ENCODE measurements around the gene TLNRD1.

Gene TLNRD1

DNA sequence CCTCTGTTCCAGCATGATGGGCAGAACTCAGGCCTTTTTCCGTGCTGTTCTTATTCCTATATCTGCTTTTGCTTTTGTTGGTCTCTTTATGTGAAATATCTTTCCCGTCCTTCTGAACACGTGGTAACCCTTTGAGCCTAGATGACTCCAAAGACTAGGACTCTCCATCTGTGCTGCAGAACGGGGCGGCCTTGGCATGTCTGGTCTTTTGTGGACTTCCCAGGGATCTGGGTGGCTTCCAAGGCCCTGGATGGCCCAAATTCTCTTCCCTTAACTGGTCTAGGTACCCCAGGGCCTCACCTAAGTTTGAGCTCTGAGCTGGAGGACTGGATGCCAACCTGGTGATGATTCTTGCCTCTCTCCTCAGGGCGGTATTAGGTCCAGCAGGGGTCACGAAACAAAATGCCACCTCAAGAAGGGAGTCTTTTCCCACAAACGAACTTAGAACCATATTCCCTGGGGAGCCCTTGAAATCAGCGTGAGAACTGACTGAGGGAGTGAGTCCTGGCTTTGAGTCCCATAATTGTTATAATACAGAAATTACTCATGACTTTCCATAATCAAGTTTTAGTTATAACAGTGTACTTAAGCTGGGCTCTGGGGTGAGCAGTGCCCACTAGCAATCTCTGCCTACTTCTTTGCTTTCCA, 13.8 kb downstream of the TLNRD1 start:
- H3K27ac Mint-ChIP-seq, result no peak overlapping the region
- H3K4me3 Mint-ChIP-seq, result no peak overlapping the region
- H3K9me3 Mint-ChIP-seq, result no peaks in the 10 kb centered on the region
- no peak for TF ChIP-seq CTCF (IDR thresholded peaks at IDR 0.05; ENCODE audit: unreplicated experiment in 3 of 3)
- no peaks in the 10 kb centered on the region for H3K27me3 Mint-ChIP-seq (ENCODE audit: low read depth)
- H3K4me1 Mint-ChIP-seq, result peaks cover 4% of the 10 kb centered on the region
- H3K36me3 Mint-ChIP-seq (ENCODE audit: low read depth), result no peaks in the 10 kb centered on the region

DNA sequence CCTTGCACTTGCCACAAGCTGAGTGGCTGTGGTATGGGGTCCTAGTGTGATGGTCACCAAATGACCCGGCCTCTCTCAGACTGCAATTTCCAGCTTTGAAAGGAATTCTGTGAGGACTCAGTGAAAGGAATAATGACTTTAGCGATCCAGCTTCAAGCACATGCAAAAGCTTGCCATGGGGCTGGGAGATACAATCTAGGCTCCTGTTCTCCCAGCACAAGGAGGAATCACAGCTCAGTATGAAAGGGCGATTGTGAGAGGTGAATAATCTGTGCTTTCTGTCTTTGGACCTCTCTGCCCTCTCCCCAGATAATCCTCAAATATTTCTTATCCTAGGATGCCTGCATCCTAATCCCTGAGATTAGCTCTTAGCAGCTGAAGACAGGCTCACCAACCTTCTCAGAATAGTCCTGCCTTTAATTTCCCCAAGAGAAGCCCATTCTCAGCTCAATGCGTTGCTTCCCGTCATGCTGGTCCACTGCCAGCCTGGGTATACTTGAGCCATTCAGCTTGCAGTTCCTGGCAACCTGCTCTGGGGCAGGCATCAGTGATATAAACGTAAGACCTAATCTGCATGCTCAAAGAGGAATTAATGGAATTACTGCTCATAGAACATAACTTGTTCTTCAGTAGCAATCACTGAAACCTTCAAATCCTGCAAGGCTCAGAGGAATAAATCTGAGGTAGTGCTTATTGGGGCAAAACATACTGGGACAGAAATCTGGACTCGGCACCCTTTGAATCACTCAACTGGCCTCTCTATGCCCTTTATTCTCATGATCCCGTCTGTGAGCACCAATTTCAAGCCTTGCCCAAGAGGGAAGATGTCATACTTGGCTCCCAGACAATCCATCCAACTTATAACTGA, 15.1 kb downstream of the TLNRD1 start:
- Mint-ChIP-seq H3K36me3 (ENCODE audit: low read depth) (no peaks in the 10 kb centered on the region), H3K4me1 (peaks cover 4% of the 10 kb centered on the region), H3K27ac (no peak overlapping the region), H3K27me3 (ENCODE audit: low read depth) (no peaks in the 10 kb centered on the region), H3K9me3 (no peaks in the 10 kb centered on the region), H3K4me3 (no peak overlapping the region)
- TF ChIP-seq CTCF (IDR thresholded peaks at IDR 0.05; ENCODE audit: unreplicated experiment in 3 of 3), result no peak

DNA sequence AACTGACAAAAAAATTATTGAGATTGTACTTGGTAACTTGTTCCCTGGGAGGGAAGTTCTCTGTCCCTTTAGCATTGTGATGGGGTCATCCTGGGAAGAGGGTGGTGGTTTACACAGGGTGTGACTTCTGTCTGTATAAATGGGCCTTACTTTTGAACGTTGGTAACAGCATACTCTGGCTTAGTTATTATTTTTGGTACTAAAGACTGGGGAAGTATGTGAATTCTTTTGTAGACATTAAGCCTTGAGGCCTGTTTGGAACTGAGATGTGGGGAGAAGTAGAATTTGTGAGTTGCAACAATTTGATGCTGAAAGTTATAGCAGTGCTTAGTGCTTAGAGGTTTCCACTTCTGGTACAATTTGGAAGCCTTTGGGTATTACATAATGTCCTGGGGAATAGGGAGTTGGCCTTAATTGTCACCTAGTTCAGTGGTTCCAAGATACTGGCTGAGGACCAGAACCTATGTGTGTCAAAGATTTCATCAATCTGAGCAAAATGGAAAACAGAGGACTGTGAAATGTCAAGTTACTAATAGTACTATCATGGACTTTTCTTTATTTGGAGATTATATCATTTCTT, 15.9 kb downstream of the TLNRD1 start:
- no peaks in the 10 kb centered on the region for H3K27me3 Mint-ChIP-seq (ENCODE audit: low read depth)
- no peaks in the 10 kb centered on the region for H3K9me3 Mint-ChIP-seq

GRCh38 chr15:81018197-81018596, 17.5 kb downstream of the TLNRD1 start:
- no peak for TF ChIP-seq CTCF (IDR thresholded peaks at IDR 0.05; ENCODE audit: unreplicated experiment in 3 of 3)
- peaks cover 4% of the 10 kb centered on the region for H3K4me1 Mint-ChIP-seq

More for the DNA sequence above, 15.9 kb downstream of the TLNRD1 start:
- no peak for TF ChIP-seq CTCF (IDR thresholded peaks at IDR 0.05; ENCODE audit: unreplicated experiment in 3 of 3)
- no peaks in the 10 kb centered on the region for H3K36me3 Mint-ChIP-seq (ENCODE audit: low read depth)
- H3K4me1 Mint-ChIP-seq, result peaks cover 4% of the 10 kb centered on the region
- H3K4me3 Mint-ChIP-seq, result no peak overlapping the region
- H3K27ac Mint-ChIP-seq, result no peak overlapping the region

DNA sequence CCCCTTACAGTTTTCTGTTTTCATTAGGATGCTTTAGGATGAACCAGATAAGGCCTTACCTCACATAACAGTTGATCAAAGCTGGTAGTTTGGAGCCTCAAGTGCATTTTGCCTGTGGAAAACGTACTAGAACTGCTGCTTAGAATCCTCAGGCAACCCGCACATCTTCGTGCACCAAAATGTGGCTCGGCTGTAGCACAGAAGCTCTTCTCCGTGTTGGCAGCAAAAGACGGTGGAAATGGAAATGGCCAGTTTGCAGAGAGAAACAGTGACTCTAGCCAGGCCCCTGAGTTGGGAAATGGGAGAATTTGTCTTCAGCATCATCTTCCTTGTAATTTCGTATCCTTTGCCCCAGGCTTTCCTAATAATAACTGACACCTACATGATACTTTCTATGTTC, 20.6 kb downstream of the TLNRD1 start:
- H3K36me3 Mint-ChIP-seq (ENCODE audit: low read depth), result no peaks in the 10 kb centered on the region
- H3K27ac Mint-ChIP-seq, result no peak overlapping the region
- H3K27me3 Mint-ChIP-seq (ENCODE audit: low read depth), result no peaks in the 10 kb centered on the region
- no peak for TF ChIP-seq CTCF (IDR thresholded peaks at IDR 0.05; ENCODE audit: unreplicated experiment in 3 of 3)
- no peaks in the 10 kb centered on the region for H3K9me3 Mint-ChIP-seq
- H3K4me1 Mint-ChIP-seq, result peaks cover 20% of the 10 kb centered on the region
- H3K4me3 Mint-ChIP-seq, result no peak overlapping the region

More at GRCh38 chr15:81018197-81018596, 17.5 kb downstream of the TLNRD1 start:
- Mint-ChIP-seq H3K27me3 (ENCODE audit: low read depth) (no peaks in the 10 kb centered on the region), H3K4me3 (no peak overlapping the region), H3K36me3 (ENCODE audit: low read depth) (no peaks in the 10 kb centered on the region), H3K27ac (no peak overlapping the region), H3K9me3 (no peaks in the 10 kb centered on the region)

Data from nephron (organoid).